Endodermal cell (in vitro differentiated cells): ENCODE measurements around the gene ANO3. TPM values are rescaled to one million over a fixed set of nuclear protein-coding genes. Genes with fewer than 3 reads are reported as not detected.

Source experiments
- DNase-seq: peaks from one replicate; pipeline ENCODE4 v3.0.0-alpha.2; 2017
- H3K27ac ChIP-seq: 2 replicates; pipeline ENCODE4 v1.5.1; 2013; ENCODE audit warnings: mild to moderate bottlenecking, low read depth, low read length, moderate library complexity
- H3K27me3 ChIP-seq: 2 replicates; pipeline ENCODE4 v1.6.1; 2013; ENCODE audit warnings: mild to moderate bottlenecking, low read length, moderate library complexity; ENCODE audit not compliant: insufficient read depth, control insufficient read depth, poor library complexity, severe bottlenecking
- H3K36me3 ChIP-seq: 2 replicates; pipeline ENCODE4 v1.7.0; 2013; ENCODE audit warnings: mild to moderate bottlenecking, low read length, moderate library complexity; ENCODE audit not compliant: control insufficient read depth, insufficient read depth
- H3K4me1 ChIP-seq: one replicate; pipeline ENCODE4 v1.7.0; 2013; ENCODE audit warnings: low read length; ENCODE audit not compliant: control insufficient read depth, insufficient read depth
- H3K4me3 ChIP-seq: 2 replicates; pipeline ENCODE4 v1.5.1; 2013; ENCODE audit warnings: mild to moderate bottlenecking, low read length, moderate library complexity
- H3K9ac ChIP-seq: 2 replicates; pipeline ENCODE4 v1.6.1; 2013; ENCODE audit warnings: mild to moderate bottlenecking, low read length, moderate library complexity; ENCODE audit not compliant: poor library complexity, severe bottlenecking; ENCODE audit errors: extremely low read depth
- H3K9me3 ChIP-seq: 2 replicates; pipeline ENCODE4 v1.6.1; 2013; ENCODE audit warnings: mild to moderate bottlenecking, low read length, moderate library complexity; ENCODE audit not compliant: control insufficient read depth
- H3K27ac Mint-ChIP-seq: 2 replicates; pipeline ENCODE4 v1.8.0; 2020; ENCODE audit warnings: mixed read lengths
- H3K27me3 Mint-ChIP-seq: 2 replicates; pipeline ENCODE4 v1.8.0; 2021; ENCODE audit warnings: mild to moderate bottlenecking, mixed read lengths; ENCODE audit not compliant: insufficient read depth
- H3K36me3 Mint-ChIP-seq: 2 replicates; pipeline ENCODE4 v1.8.0; 2020; ENCODE audit warnings: low read depth, mixed read lengths
- H3K4me1 Mint-ChIP-seq: 2 replicates; pipeline ENCODE4 v1.8.0; 2020; ENCODE audit warnings: mixed read lengths
- H3K4me3 Mint-ChIP-seq: 2 replicates; pipeline ENCODE4 v1.8.0; 2020; ENCODE audit warnings: mild to moderate bottlenecking, moderate library complexity, mixed read lengths
- H3K9me3 Mint-ChIP-seq: 2 replicates; pipeline ENCODE4 v1.8.0; 2020; ENCODE audit warnings: mild to moderate bottlenecking, mixed read lengths
- WGBS, 2 experiments: methylation state at CpG; one replicate each; pipeline versions ENCODE4 v1.1.5 to v1.1.7; 2013; ENCODE audit warnings: missing lambda C conversion rate in 2 of 2, mixed read lengths in 1 of 2; ENCODE audit not compliant: insufficient coverage in 1 of 2, insufficient read length in 1 of 2; 5-methylcytosine and 5-hydroxymethylcytosine counted together
- long read RNA-seq, 4 experiments: library from polyadenylated mRNA in 2 of 4; library from RNA in 1 of 4; library from capped mRNA in 1 of 4; stranded (forward) in 3 of 4; unstranded in 1 of 4; transcript quantifications; one replicate each; pipeline ENCODE4 v2.0.0, GENCODE V29; 2020 to 2021; ENCODE audit warnings: inconsistent platforms in 1 of 4
- polyA plus RNA-seq, 2 experiments: library from polyadenylated mRNA; stranded (reverse); fragments of 50-300 nt; gene quantifications; one replicate each; pipeline ENCODE4 v1.2.3, GENCODE V29; 2013
- total RNA-seq, 2 donors: library from RNA; stranded (reverse); fragmentation: NEBNext Ultra II Directional in 1 of 2; extraction: Animal tissue kit (Norgen Biotek cat#: 25700) in 1 of 2; gene quantifications; 2 replicates in 1 of 2; 3 replicates in 1 of 2; pipeline ENCODE4 v1.2.1, GENCODE V29; 2021
- TF ChIP-seq, protein P1 (sequence below): fragments of 200-600 bp; sonication (generic); conservative IDR thresholded peaks from 2 replicates; pipeline ENCODE4 v1.5.0; 2021; ENCODE audit warnings: antibody characterized with exemption, mild to moderate bottlenecking

ANO3 gene
- total RNA-seq = not detected
- polyA plus RNA-seq (2013, experiment 1 of 2) = 1.8 TPM
- 2.0 TPM for polyA plus RNA-seq (2013, experiment 2 of 2)
- long read RNA-seq, experiment 1 = 0 reads
- long read RNA-seq, experiment 2 = 0 reads
- long read RNA-seq, experiment 3, partial matches to known transcripts = 0 of 1 reads
- long read RNA-seq, experiment 3, other reads (novel, unspliced or antisense) = 1 of 1 reads
- long read RNA-seq, experiment 4 = 0 reads

DNA sequence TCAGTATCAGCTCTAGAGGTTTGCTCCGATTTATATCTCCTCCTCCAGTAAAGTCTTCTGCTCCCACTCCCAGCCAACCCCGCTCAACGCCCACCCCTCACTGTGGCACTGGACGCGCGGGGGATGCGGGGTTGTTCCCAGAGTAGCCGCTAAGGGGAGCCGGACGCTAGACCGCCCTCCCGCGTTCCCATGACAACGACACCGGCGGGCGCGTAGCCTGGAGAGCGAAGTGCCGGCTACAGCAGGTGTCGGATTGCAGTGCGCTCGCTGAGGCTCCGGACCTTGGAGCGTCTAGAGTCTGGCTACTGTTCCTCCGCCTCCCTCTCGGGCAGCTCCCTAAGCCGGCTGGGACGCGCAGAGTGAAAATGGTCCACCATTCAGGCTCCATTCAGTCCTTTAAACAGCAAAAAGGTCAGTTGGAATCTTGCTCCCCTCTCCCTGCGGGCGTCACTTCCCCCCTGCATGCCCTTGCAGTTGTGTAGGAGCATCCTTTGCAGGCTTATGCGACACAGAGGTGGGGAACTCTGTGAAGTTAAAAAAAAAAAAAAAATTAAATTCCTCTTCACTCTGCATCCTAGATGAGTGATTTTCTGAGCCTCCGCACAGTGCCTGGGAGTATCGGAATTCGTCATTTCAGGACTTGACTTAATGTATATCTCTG, at the start of gene ANO3:
Gene ANO3 (plus strand): TSS at position 220 of the 661 bp plus-strand sequence. CDS start 146 bp downstream, at position 366.
- H3K4me3 Mint-ChIP-seq = peak within 1 kb of the TSS; percentile 52
- DNase-seq = peak; percentile 97
- peak within 1 kb of the TSS; percentile 74 for H3K4me3 ChIP-seq
- no peak within 1 kb of the TSS for H3K27ac Mint-ChIP-seq
- H3K4me1 Mint-ChIP-seq = peaks cover 10% of the 10 kb centered on the region
- H3K36me3 ChIP-seq = no peaks in the 10 kb centered on the region
- H3K4me1 ChIP-seq = no peaks in the 10 kb centered on the region
- H3K9me3 ChIP-seq = no peaks in the 10 kb centered on the region
- no peaks in the 10 kb centered on the region for H3K9me3 Mint-ChIP-seq
- TF ChIP-seq, protein P1, sequence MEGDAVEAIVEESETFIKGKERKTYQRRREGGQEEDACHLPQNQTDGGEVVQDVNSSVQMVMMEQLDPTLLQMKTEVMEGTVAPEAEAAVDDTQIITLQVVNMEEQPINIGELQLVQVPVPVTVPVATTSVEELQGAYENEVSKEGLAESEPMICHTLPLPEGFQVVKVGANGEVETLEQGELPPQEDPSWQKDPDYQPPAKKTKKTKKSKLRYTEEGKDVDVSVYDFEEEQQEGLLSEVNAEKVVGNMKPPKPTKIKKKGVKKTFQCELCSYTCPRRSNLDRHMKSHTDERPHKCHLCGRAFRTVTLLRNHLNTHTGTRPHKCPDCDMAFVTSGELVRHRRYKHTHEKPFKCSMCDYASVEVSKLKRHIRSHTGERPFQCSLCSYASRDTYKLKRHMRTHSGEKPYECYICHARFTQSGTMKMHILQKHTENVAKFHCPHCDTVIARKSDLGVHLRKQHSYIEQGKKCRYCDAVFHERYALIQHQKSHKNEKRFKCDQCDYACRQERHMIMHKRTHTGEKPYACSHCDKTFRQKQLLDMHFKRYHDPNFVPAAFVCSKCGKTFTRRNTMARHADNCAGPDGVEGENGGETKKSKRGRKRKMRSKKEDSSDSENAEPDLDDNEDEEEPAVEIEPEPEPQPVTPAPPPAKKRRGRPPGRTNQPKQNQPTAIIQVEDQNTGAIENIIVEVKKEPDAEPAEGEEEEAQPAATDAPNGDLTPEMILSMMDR = peak; percentile 84
- peaks cover 8% of the 10 kb centered on the region for H3K27me3 ChIP-seq
- H3K27me3 Mint-ChIP-seq = peaks cover 46% of the 10 kb centered on the region
- H3K36me3 Mint-ChIP-seq = no peaks in the 10 kb centered on the region
- H3K27ac ChIP-seq = peak within 1 kb of the TSS; percentile 80
- WGBS, 2 experiments = 8 to 22% methylated on average over 11 to 35 of the region's 36 CpGs
- no peak within 1 kb of the TSS for H3K9ac ChIP-seq

DNA sequence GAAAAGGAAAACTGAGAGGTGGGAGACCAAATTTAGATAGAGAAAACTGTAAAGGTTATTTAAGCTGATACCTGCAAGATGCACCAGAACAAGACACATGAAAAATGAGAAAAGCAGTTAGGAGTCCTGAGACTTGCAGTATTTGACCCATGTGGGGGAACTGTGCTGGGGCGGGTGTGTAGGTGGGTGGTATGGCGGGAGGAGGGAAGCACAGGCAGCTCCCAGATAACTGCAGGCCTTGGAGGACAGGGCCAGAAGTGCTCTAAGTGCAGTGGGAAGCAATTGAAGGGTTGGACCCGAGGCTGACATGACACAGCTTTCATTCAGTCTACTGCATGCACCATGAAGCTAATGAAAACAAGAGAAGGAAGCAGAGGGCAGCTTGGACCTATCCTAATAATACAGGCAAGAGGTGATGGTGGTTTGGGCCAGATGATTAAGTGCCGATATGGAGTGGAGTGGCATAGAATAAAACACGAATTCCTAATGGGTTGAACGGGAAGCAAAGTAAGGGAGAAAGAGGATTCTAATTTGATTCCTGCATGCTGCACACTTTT, 48.0 kb upstream of the ANO3 start:
- Histone ChIP-seq H3K4me3 (no peak overlapping the region), H3K9me3 (no peaks in the 10 kb centered on the region), H3K27ac (no peak overlapping the region), H3K27me3 (no peaks in the 10 kb centered on the region), H3K9ac (no peak overlapping the region), H3K4me1 (no peaks in the 10 kb centered on the region), H3K36me3 (no peaks in the 10 kb centered on the region)
- H3K4me3 Mint-ChIP-seq = peak overlapping the region; percentile 72
- peaks cover 6% of the 10 kb centered on the region for H3K4me1 Mint-ChIP-seq
- no peaks in the 10 kb centered on the region for H3K9me3 Mint-ChIP-seq
- WGBS, 2 experiments = 82 to 88% methylated on average over 5 to 6 of the region's 6 CpGs
- H3K36me3 Mint-ChIP-seq = no peaks in the 10 kb centered on the region
- H3K27me3 Mint-ChIP-seq = no peaks in the 10 kb centered on the region
- no peak for DNase-seq
- no peak overlapping the region for H3K27ac Mint-ChIP-seq
- TF ChIP-seq, protein P1 = no peak

DNA sequence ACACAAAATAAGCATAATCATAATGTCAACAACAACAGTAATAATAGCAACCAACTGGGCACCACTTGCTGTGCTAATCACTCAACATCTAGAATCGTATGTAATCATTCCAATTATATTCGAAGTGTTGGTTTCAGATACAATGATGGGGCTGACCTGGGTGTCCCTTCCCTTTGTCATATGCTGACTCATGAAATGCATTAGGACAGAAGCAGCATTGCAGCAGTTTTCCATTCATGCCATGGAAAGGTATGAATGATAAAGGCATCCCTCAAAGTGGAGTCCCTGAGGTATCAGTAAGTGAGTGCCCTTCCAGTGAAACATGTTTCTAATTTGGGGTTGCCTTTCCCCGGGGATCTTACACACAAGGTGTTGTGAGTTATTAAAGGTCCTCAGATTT, 46.3 kb upstream of the ANO3 start:
- DNase-seq = no peak
- Mint-ChIP-seq H3K27me3 (peaks cover under 1% of the 10 kb centered on the region), H3K4me1 (peaks cover 6% of the 10 kb centered on the region), H3K9me3 (no peaks in the 10 kb centered on the region), H3K27ac (no peak overlapping the region), H3K4me3 (no peak overlapping the region), H3K36me3 (no peaks in the 10 kb centered on the region)
- Histone ChIP-seq H3K36me3 (no peaks in the 10 kb centered on the region), H3K9me3 (no peaks in the 10 kb centered on the region), H3K27ac (no peak overlapping the region), H3K27me3 (no peaks in the 10 kb centered on the region), H3K4me1 (no peaks in the 10 kb centered on the region), H3K9ac (no peak overlapping the region), H3K4me3 (no peak overlapping the region)
- TF ChIP-seq, protein P1 = no peak
- 75 to 87% methylated on average over 1 to 3 of the region's 3 CpGs for WGBS, 2 experiments
